ENCODE measurements around the gene PLEKHA1.

Gene PLEKHA1

GRCh38 chr10:122469848-122470247, 95.3 kb downstream of the PLEKHA1 start:
- Histone ChIP-seq H3K9me3 (ENCODE audit: insufficient read depth, low read length, severe bottlenecking) (no peaks in the 10 kb centered on the region), H3K4me2 (ENCODE audit: insufficient read depth, low read length) (no peak overlapping the region), H3K4me1 (ENCODE audit: insufficient read depth, low read length) (no peaks in the 10 kb centered on the region), H3K9ac (ENCODE audit: low read depth, low read length) (no peak overlapping the region), H3K79me2 (ENCODE audit: insufficient read depth, low read length) (no peaks in the 10 kb centered on the region), H3K27ac (ENCODE audit: low read length) (no peak overlapping the region), H3K36me3 (ENCODE audit: insufficient read depth, low read length) (no peaks in the 10 kb centered on the region), H4K20me1 (ENCODE audit: insufficient read depth, low read length) (no peaks in the 10 kb centered on the region), H2AFZ (ENCODE audit: low read depth, low read length) (no peak overlapping the region), H3K27me3 (ENCODE audit: insufficient read depth, low read length, poor library complexity) (peaks cover 6% of the 10 kb centered on the region), H3K4me3 (ENCODE audit: low read depth in 1 of 2, low read length in 2 of 2) (no peak overlapping the region)
- DNase-seq, result no peak
- ATAC-seq (ENCODE audit: insufficient read depth, low read depth), result no peak
- TF ChIP-seq CTCF (IDR thresholded peaks at IDR 0.05; ENCODE audit: borderline replicate concordance, extremely low read depth, low read length, poor library complexity, severe bottlenecking), result no peak
- no peak for TF ChIP-seq EZH2 (IDR thresholded peaks at IDR 0.05; ENCODE audit: borderline replicate concordance, low read depth, low read length, severe bottlenecking)

- no peaks in the 10 kb centered on the region for H3K36me3 ChIP-seq (ENCODE audit: insufficient read depth, low read length)
- no peaks in the 10 kb centered on the region for H4K20me1 ChIP-seq (ENCODE audit: insufficient read depth, low read length)
- DNase-seq, result no peak
- no peak overlapping the region for H3K27ac ChIP-seq (ENCODE audit: low read length)
- TF ChIP-seq CTCF (IDR thresholded peaks at IDR 0.05; ENCODE audit: borderline replicate concordance, extremely low read depth, low read length, poor library complexity, severe bottlenecking), result no peak
- TF ChIP-seq EZH2 (IDR thresholded peaks at IDR 0.05; ENCODE audit: borderline replicate concordance, low read depth, low read length, severe bottlenecking), result no peak
- no peak overlapping the region for H3K4me3 ChIP-seq (ENCODE audit: low read depth in 1 of 2, low read length in 2 of 2)
- peaks cover 6% of the 10 kb centered on the region for H3K27me3 ChIP-seq (ENCODE audit: insufficient read depth, low read length, poor library complexity)
- H3K4me1 ChIP-seq (ENCODE audit: insufficient read depth, low read length), result no peaks in the 10 kb centered on the region
- no peak overlapping the region for H3K9ac ChIP-seq (ENCODE audit: low read depth, low read length)
- H3K79me2 ChIP-seq (ENCODE audit: insufficient read depth, low read length), result no peaks in the 10 kb centered on the region
- H3K4me2 ChIP-seq (ENCODE audit: insufficient read depth, low read length), result no peak overlapping the region
- ATAC-seq (ENCODE audit: insufficient read depth, low read depth), result no peak
- H3K9me3 ChIP-seq (ENCODE audit: insufficient read depth, low read length, severe bottlenecking), result no peaks in the 10 kb centered on the region
- H2AFZ ChIP-seq (ENCODE audit: low read depth, low read length), result no peak overlapping the region
Observed at GRCh38 chr10:122471531-122472177, 97.1 kb downstream of the PLEKHA1 start.

GRCh38 chr10:122473116-122473515, 98.6 kb downstream of the PLEKHA1 start:
- no peak overlapping the region for H3K9ac ChIP-seq (ENCODE audit: low read depth, low read length)
- DNase-seq, result no peak

More at GRCh38 chr10:122473116-122473515, 98.6 kb downstream of the PLEKHA1 start:
- no peak overlapping the region for H3K4me3 ChIP-seq (ENCODE audit: low read depth in 1 of 2, low read length in 2 of 2)
- no peaks in the 10 kb centered on the region for H3K79me2 ChIP-seq (ENCODE audit: insufficient read depth, low read length)
- H3K4me1 ChIP-seq (ENCODE audit: insufficient read depth, low read length), result no peaks in the 10 kb centered on the region
- H3K27me3 ChIP-seq (ENCODE audit: insufficient read depth, low read length, poor library complexity), result peaks cover 3% of the 10 kb centered on the region
- ATAC-seq (ENCODE audit: insufficient read depth, low read depth), result no peak
- no peak for TF ChIP-seq EZH2 (IDR thresholded peaks at IDR 0.05; ENCODE audit: borderline replicate concordance, low read depth, low read length, severe bottlenecking)
- TF ChIP-seq CTCF (IDR thresholded peaks at IDR 0.05; ENCODE audit: borderline replicate concordance, extremely low read depth, low read length, poor library complexity, severe bottlenecking), result no peak
- H4K20me1 ChIP-seq (ENCODE audit: insufficient read depth, low read length), result no peaks in the 10 kb centered on the region
- no peaks in the 10 kb centered on the region for H3K36me3 ChIP-seq (ENCODE audit: insufficient read depth, low read length)
- no peaks in the 10 kb centered on the region for H3K9me3 ChIP-seq (ENCODE audit: insufficient read depth, low read length, severe bottlenecking)
- H3K27ac ChIP-seq (ENCODE audit: low read length), result no peak overlapping the region
- H2AFZ ChIP-seq (ENCODE audit: low read depth, low read length), result no peak overlapping the region
- no peak overlapping the region for H3K4me2 ChIP-seq (ENCODE audit: insufficient read depth, low read length)

Data from DND-41 (cell line).